SU-DHL-6 (cell line): Measurements from ENCODE around the gene HOXD3.

ENCODE experiments used
- CTCF ChIP-seq: fragments of 200-600 bp; sonication (generic); IDR thresholded peaks from one replicate; pipeline ENCODE4 v1.5.1; 2017; ENCODE audit warnings: antibody characterized with exemption, mild to moderate bottlenecking, low read length, moderate library complexity; ENCODE audit not compliant: insufficient read depth, poor library complexity, severe bottlenecking
- EZH2phosphoT487 ChIP-seq: fragments of 200-600 bp; sonication (generic), shearing (Covaris generic); conservative IDR thresholded peaks from 2 replicates; pipeline ENCODE4 v1.6.1; 2018; ENCODE audit warnings: mild to moderate bottlenecking, antibody characterized with exemption, low read length, moderate library complexity, mixed read lengths

GRCh38 chr2:176161825-176162626 is 4.9 kb downstream of the HOXD3 start:
- no peak for TF ChIP-seq CTCF
- TF ChIP-seq EZH2phosphoT487: no peak
